Measurements from ENCODE around the gene TEN1.
"Not testable (repeated sequence)": the region's sequence is repeated elsewhere in the genome, so short reads cannot be mapped to it uniquely, and the experiment has no call there.

The TEN1 gene

DNA sequence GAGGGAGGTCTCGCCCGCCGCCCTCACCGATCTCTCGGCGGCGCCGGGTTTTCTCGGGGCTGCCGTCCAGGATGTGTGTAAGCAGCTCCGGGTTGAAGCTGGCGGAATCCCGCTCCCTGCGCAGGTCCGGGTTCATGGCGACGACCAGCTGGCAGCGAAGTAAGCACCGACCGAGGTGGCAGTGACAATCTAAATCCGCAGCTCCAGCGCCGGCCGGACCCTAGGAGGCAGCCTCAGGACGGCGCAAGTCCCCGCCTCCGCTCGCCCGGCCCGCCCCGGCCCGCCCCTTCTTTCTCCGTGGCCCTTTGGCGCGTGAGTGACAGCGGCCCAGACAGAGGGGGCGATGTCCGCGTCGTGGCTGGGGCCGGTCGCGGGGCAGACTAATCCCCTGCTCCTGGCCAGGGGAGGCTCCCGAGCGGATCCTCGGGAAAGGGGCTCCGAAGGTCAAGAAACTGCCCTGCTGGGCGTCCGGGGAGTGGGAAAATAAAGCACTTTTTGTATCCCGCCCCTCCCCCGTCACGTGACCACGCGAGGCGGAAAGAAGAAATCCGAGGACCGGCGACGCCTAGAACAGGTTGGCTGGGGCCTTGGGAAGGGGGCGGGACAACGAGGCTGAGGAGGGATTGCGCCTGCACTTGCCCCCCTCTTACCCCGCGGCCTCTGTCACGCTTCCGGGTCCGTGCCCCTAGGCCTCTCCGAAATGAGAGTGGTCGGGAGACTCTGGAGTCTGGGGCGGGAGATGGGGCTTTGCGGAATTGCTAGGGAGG is at the start of gene TEN1, which contains the start of gene ACOX1:
TSS of gene TEN1 (plus strand) at position 303 of the 767 bp plus-strand sequence. CDS start 6,953 bp downstream, outside the sequence.
TSS of gene ACOX1 (minus strand) at position 229 of the 767 bp plus-strand sequence. CDS start at position 136, 93 bp downstream.
- peak; percentile 95 for DNase-seq (ENCODE audit: low read depth)

DNA sequence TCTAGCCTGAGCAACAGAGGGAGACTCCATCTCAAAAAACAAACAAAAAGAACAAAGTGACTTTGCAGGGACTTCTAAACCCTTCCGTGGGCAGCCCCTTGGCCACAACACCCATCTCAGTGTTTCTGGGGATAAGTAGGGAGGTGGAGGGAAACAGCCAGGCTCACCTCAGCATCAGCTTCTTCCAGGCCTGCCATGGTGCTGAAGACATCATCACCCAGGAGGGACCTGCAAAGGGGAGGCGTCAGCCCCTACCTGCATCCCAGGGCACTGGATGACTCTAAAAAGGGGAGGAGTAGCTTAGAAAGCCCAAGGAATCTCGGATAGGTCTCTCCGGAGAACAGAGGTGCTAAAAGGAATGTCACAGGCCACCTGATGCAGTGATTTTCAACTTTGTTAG is 48.0 kb upstream of the TEN1 start:
- no peak for DNase-seq (ENCODE audit: low read depth)

DNA sequence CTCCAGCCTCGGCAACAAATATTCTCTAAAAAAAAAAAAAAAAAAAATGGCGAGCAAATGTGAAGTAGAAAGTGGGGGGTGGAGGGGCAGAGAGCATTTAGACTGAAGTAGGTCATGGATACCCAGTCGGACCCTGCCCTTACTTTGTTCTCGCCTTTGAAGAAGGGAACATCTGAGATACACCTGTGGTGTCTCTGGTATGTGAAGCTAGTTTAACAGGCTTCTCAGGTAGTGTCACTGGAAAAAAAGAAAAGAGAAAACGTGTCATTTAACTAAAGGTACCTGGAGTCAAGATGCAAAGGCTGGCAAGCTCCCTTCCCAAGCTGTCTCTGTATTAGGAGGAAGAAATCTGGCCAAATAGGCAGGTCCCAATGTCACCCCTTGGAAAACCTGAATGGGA is 46.2 kb upstream of the TEN1 start:
- no peak for DNase-seq (ENCODE audit: low read depth)

GRCh38 chr17:75933808-75934207 is 45.2 kb upstream of the TEN1 start:
- no peak for DNase-seq (ENCODE audit: low read depth)

DNA sequence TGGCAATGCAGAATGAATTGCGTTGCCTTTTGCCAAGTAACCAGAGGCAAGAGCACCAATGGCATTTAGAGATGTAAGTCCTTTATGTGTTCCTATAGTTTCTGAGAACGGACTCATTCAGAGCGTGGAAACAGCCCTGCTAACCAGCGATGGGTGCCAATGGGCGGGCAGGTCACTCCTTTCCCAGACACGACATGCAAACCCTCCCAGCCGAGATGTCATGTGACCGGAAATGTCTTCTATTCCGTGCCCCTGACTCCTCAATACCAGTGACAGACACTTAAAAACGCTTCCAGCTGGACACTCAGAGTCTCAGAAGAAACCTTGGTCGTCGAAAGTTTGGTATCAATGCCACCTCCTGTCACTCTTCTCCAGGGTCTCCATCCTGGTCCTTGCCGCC is 41.4 kb upstream of the TEN1 start:
- no peak for DNase-seq (ENCODE audit: low read depth)

DNA sequence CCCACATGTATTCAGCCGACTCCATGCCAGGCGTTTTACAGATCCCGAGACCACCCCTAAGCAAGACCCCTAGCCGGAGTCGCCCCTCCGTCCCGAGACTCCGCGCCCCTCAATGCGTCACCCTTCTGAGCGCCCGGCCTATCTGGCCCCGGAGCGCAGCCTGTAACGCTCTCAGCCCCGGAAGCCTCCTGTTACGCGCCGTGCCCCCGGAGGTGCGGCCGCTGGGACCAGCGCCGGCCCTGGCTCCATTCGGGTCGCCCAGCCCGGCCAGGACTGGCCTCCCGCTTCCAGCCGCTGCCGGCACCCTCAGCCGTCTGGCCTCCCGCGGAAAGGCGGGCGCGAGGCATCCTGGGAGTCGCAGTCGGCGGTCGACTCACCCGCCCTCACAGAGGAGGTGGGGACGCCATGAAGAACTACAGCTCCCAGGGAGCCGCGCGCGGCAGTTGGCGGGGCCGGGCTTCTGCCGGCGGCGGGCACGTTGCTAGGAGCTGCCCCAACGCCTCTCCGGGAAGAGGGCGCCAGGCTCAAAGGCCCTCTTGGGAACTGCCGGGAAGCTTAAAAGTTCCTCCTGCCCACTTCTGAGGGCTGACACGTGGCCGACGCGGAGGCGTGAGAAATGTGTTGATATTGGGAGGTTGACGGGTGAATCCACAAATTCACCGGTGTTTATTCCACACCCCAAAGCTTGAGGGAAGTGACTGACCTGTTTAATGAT is 38.2 kb upstream of the TEN1 start, which contains the start of gene FBF1:
TSS of gene FBF1 (minus strand) at position 316 of the 715 bp plus-strand sequence. CDS start 2,893 bp downstream, outside the sequence.
- DNase-seq (ENCODE audit: low read depth), result peak; percentile 78

GRCh38 chr17:75941442-75941819 is 37.6 kb upstream of the TEN1 start:
- no peak for DNase-seq (ENCODE audit: low read depth)

DNA sequence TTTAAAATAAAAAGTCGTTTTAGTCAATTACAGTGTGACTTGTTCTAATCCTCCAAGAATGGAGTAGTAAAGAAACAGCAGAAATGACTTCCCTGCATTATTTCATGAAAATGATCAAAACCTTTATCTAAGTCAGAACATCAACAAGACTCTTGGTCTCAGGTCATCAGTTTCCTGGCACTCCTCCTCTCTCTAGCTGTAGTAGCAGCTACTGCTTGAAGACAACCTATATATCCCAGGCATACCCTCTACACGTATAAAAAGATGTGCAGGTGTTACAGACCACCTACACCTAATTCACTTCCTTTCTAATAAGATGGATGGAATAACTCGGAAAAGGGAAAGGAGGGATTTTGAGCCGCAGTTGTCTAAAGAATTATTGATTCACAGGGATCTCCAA is 36.6 kb upstream of the TEN1 start:
- no peak for DNase-seq (ENCODE audit: low read depth)

DNA sequence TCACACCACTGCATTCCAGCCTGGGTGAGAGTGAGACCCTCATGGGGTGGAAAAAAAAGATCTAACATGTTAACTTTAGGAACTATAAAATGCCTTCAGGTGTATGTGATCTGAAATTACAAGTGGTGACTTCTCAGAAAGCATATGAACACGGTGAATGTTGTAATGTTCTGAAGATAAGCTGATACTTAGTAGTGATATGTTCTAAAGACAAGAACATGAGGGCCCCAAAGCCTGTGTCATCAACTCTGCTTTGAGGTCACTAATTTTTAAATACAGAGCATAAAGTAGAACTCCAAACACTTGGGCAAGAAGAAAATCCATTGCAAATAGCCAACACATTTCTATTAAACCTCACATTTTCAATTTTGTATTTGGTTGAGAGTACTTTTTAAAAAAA is 35.5 kb upstream of the TEN1 start:
- no peak for DNase-seq (ENCODE audit: low read depth)

DNA sequence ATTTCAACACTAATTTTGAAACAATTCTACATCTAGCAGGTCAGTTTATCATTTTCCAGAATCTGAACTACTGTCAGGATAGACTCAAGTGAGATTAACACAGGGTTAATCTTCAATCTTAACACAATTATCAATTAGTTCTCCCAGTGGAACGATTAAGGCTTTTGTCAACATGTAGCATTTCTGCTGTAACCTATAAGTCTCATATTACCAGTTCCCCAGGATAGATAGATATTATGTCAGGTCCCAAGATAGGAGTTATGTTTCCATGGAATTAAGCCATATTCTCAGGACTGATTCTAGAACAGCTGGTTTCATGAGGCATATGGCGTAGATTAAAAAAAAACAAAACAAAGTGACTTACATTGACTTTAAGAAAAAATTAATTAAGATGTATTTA is 33.8 kb upstream of the TEN1 start:
- DNase-seq (ENCODE audit: low read depth), result no peak

- DNase-seq (ENCODE audit: low read depth), result no peak
These were observed 28.6 kb upstream of the TEN1 start for GRCh38 chr17:75950421-75950820.

DNA sequence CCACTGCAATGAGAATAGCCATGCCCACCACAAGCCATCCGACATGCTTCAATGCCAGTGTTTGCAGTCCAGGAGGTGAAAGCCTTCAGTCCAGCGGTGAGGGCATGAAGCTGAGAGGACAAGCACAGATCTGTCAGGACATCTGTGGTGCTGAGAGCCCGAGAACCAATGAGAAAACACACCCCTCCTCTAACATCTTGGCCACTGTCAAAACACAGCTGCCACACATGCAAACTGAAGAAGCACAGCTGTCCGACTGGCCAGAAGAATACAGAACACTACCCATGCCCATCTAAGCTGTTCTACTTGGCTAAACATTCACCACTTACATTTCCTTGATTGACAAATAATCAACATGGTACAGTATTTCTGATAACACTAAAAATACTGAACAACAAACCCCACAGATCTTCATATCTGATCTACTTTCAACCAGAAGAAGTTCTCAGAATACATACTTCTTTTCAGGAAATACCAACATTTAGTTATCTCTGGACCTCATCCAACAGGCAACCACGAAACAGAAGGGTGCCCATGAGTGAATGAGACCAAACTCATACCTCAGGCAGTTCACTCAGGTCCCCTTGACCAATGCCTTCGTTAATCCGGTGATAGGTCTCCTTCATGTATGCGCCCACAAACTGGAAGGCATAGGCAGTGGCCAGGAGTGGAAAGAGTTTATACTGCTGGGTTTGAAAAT is 28.0 kb upstream of the TEN1 start:
- no peak for DNase-seq (ENCODE audit: low read depth)

GRCh38 chr17:75959051-75959838 is 19.8 kb upstream of the TEN1 start:
- no peak for DNase-seq (ENCODE audit: low read depth)

- no peak for DNase-seq (ENCODE audit: low read depth)
These were observed 19.1 kb upstream of the TEN1 start for GRCh38 chr17:75959839-75960511.

DNA sequence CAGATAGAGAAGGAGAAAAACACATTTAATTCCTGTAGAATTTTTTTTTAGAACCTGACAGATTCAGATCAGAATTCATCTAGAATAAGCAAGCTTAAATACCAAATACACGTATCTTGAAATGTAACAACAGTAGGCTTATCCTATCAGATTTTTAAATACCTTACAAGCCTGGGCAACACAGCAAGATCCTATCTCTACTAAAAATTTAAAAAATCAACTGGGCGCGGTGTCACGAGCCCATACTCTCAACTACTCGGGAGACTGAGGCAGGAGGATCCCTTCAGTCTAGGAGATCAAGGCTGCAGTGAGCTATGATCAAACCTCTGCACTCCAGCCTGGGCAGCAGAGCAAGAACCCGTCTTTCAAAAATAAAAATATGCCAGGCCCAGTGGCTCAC is 13.6 kb upstream of the TEN1 start:
- DNase-seq (ENCODE audit: low read depth), result no peak

GRCh38 chr17:75969044-75969443 is 10.0 kb upstream of the TEN1 start:
- not testable (repeated sequence) for DNase-seq (ENCODE audit: low read depth)

- DNase-seq (ENCODE audit: low read depth), result no peak
These were observed 9.0 kb upstream of the TEN1 start for GRCh38 chr17:75970011-75970523.

GRCh38 chr17:75970626-75971025 is 8.4 kb upstream of the TEN1 start:
- no peak for DNase-seq (ENCODE audit: low read depth)

DNA sequence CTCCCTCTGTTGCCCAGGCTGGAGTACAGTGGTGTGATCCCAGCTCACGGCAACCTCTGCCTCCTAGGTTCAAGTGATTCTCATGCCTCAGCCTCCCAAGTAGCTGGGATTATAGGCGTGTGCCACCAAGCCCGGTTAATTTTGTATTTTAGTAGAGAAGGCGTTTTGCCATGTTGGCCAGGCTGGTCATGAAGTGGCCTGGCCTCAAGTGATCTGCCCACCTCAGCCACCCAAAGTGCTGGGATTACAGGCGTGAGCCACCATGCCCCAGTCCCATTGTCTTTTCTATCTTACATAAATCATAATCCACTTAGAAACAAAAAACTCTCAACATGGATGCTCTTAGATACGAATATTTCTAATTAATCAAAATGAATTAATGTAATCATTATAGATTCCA is 3.9 kb upstream of the TEN1 start:
- DNase-seq (ENCODE audit: low read depth), result not testable (repeated sequence)

DNA sequence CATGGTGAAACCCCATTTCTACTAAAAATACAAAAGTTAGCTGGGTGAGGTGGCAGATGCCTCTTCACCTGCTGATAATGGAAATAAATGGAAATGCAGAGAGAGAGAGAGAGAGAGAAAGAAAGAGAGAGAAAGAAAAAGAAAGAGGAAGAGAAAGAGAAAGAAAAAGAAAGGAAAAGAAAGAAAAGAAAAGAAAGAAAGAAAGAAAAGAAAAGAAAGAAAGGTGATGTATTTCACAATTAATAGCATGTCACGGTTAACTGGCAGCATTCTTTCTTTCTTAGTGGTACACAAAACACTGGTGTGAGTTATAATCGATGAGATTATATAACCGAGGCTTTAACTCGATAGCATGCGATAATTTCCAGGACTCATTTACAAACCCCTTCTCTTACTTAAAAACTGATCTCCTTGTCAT is 3.3 kb upstream of the TEN1 start:
- DNase-seq (ENCODE audit: low read depth), result no peak

Data from activated gamma-delta T cell treated with anti-CD3 and anti-CD28 coated beads, Interleukin-2, amount 50 U/mL, for 16 hours (primary cell).